ENCODE results near the gene COG1. TPM values are rescaled to one million over a fixed set of nuclear protein-coding genes. Genes with fewer than 3 reads are reported as not detected.
"Not testable (repeated sequence)": the region's sequence is repeated elsewhere in the genome, so short reads cannot be mapped to it uniquely, and the experiment has no call there.

Gene COG1
- total RNA-seq (10 to 100 TPM; 83.0 to 86.2 TPM), total RNA-seq (13.8 to 74.8 (median 53.0) reads per million in 172 experiments)
- 33.8 TPM for polyA plus RNA-seq (2013, experiment 1 of 2)
- 38.8 TPM for polyA plus RNA-seq (2013, experiment 2 of 2)

GRCh38 chr17:73192894-73193701, at the start of gene COG1:
TSS of gene COG1 (plus strand) at chr17:73193055. CDS start at chr17:73193070, 15 bp downstream.
- Histone ChIP-seq H3K4me1 (ENCODE audit: insufficient read depth, low read length) (peaks cover 28% of the 10 kb centered on the region), H3K36me3 (ENCODE audit: insufficient read depth, low read length) (peaks cover 25% of the 10 kb centered on the region), H3K4me3 (ENCODE audit: low read length) (peak within 1 kb of the TSS; percentile 89), H3K27ac (ENCODE audit: low read depth in 1 of 2, low read length in 2 of 2) (peak within 1 kb of the TSS; percentile 60 to 75), H3K27me3 (ENCODE audit: control insufficient read depth in 1 of 2, insufficient read depth in 2 of 2, low read length in 2 of 2) (no peaks in the 10 kb centered on the region), H3K9me3 (ENCODE audit: control insufficient read depth in 1 of 2, insufficient read depth in 1 of 2, low read length in 2 of 2) (no peaks in the 10 kb centered on the region)
- Mint-ChIP-seq H3K36me3 (ENCODE audit: low read depth) (peaks cover 38% of the 10 kb centered on the region), H3K4me3 (peak within 1 kb of the TSS; percentile 99), H3K27ac (peak within 1 kb of the TSS; percentile 89), H3K4me1 (ENCODE audit: low read depth) (peaks cover 33% of the 10 kb centered on the region), H3K27me3 (no peaks in the 10 kb centered on the region), H3K9me3 (no peaks in the 10 kb centered on the region)
- intact Hi-C loops (cut with DNase I, micrococcal nuclease) = loop anchor here (1.0 to 10.0 kb wide), 5 partner anchors 18 to 468 kb away; partner anchors contain the start of genes CDC42EP4 (in 1 of the 2) and SLC39A11 (in 1 of the 2)
- ATAC-seq (ENCODE audit: poor library complexity) = peak; percentile 84
- ChIA-PET CTCF (no interaction called here), POLR2A (interaction anchor here (1.2 to 4.6 kb wide), 5 partner anchors 10 to 468 kb away, joined by 3 to 38 read pairs (median 5); a partner anchor contains a TSS)
- no peak for TF ChIP-seq CTCF (IDR thresholded peaks at IDR 0.05)
- peak; percentile 63 to 95 (median 84) for DNase-seq

- H3K27me3 ChIP-seq (ENCODE audit: control insufficient read depth in 1 of 2, insufficient read depth in 2 of 2, low read length in 2 of 2); H3K9me3 ChIP-seq (ENCODE audit: control insufficient read depth in 1 of 2, insufficient read depth in 1 of 2, low read length in 2 of 2); H3K27ac ChIP-seq (ENCODE audit: low read depth in 1 of 2, low read length in 2 of 2); H3K36me3 ChIP-seq (ENCODE audit: insufficient read depth, low read length); POLR2A ChIA-PET; H3K4me3 Mint-ChIP-seq; CTCF ChIA-PET; ATAC-seq (ENCODE audit: poor library complexity); H3K27ac Mint-ChIP-seq; H3K4me3 ChIP-seq (ENCODE audit: low read length); H3K9me3 Mint-ChIP-seq; intact Hi-C loops (cut with DNase I, micrococcal nuclease); H3K36me3 Mint-ChIP-seq (ENCODE audit: low read depth); H3K27me3 Mint-ChIP-seq; DNase-seq: not testable (repeated sequence)
- peaks cover 19% of the 10 kb centered on the region for H3K4me1 ChIP-seq (ENCODE audit: insufficient read depth, low read length)
- peaks cover 12% of the 10 kb centered on the region for H3K4me1 Mint-ChIP-seq (ENCODE audit: low read depth)
These were observed 48.6 kb upstream of the COG1 start for GRCh38 chr17:73144209-73144608.

- Mint-ChIP-seq H3K27ac (no peak overlapping the region), H3K4me1 (ENCODE audit: low read depth) (peaks cover 12% of the 10 kb centered on the region), H3K36me3 (ENCODE audit: low read depth) (no peaks in the 10 kb centered on the region), H3K4me3 (no peak overlapping the region), H3K27me3 (peaks cover 4% of the 10 kb centered on the region), H3K9me3 (peaks cover 8% of the 10 kb centered on the region)
- TF ChIP-seq CTCF (IDR thresholded peaks at IDR 0.05) = no peak
- Histone ChIP-seq H3K27me3 (ENCODE audit: control insufficient read depth in 1 of 2, insufficient read depth in 2 of 2, low read length in 2 of 2) (peaks cover 0 to 2% of the 10 kb centered on the region in 2 experiments), H3K27ac (ENCODE audit: low read depth in 1 of 2, low read length in 2 of 2) (no peak overlapping the region), H3K9me3 (ENCODE audit: control insufficient read depth in 1 of 2, insufficient read depth in 1 of 2, low read length in 2 of 2) (peaks cover 6 to 13% of the 10 kb centered on the region in 2 experiments), H3K4me3 (ENCODE audit: low read length) (no peak overlapping the region), H3K4me1 (ENCODE audit: insufficient read depth, low read length) (peaks cover 19% of the 10 kb centered on the region), H3K36me3 (ENCODE audit: insufficient read depth, low read length) (no peaks in the 10 kb centered on the region)
- CTCF ChIA-PET = no interaction called here
- ATAC-seq (ENCODE audit: poor library complexity) = no peak
- no peak for DNase-seq
- intact Hi-C loops (cut with DNase I, micrococcal nuclease) = no loop called here
- POLR2A ChIA-PET = interaction anchor here (1.2 kb wide), 1 partner anchor 18 kb away, joined by 3 read pairs; no protein-coding TSS in a partner anchor
These were observed 47.2 kb upstream of the COG1 start for GRCh38 chr17:73145641-73146040.

GRCh38 chr17:73147791-73148190, 45.1 kb upstream of the COG1 start:
- intact Hi-C loops (cut with DNase I, micrococcal nuclease); H3K27ac Mint-ChIP-seq; POLR2A ChIA-PET; H3K36me3 ChIP-seq (ENCODE audit: insufficient read depth, low read length); H3K36me3 Mint-ChIP-seq (ENCODE audit: low read depth); H3K27me3 ChIP-seq (ENCODE audit: control insufficient read depth in 1 of 2, insufficient read depth in 2 of 2, low read length in 2 of 2); H3K27ac ChIP-seq (ENCODE audit: low read depth in 1 of 2, low read length in 2 of 2); H3K4me3 Mint-ChIP-seq; CTCF ChIA-PET; ATAC-seq (ENCODE audit: poor library complexity); H3K9me3 Mint-ChIP-seq; H3K4me3 ChIP-seq (ENCODE audit: low read length): not testable (repeated sequence)
- Histone ChIP-seq H3K4me1 (ENCODE audit: insufficient read depth, low read length) (peaks cover 19% of the 10 kb centered on the region), H3K9me3 (ENCODE audit: control insufficient read depth in 1 of 2, insufficient read depth in 1 of 2, low read length in 2 of 2) (peaks cover 6 to 13% of the 10 kb centered on the region in 2 experiments)
- H3K27me3 Mint-ChIP-seq = peaks cover 13% of the 10 kb centered on the region
- peaks cover 13% of the 10 kb centered on the region for H3K4me1 Mint-ChIP-seq (ENCODE audit: low read depth)
- peak in 1 of 14 experiments; percentile 37 for DNase-seq
